Measurements from ENCODE around the gene NEDD4L. TPM values are rescaled to one million over a fixed set of nuclear protein-coding genes. Genes with fewer than 3 reads are reported as not detected.

The NEDD4L gene
- total RNA-seq, 1 experiment from 2014 or later = 39.1 TPM

DNA sequence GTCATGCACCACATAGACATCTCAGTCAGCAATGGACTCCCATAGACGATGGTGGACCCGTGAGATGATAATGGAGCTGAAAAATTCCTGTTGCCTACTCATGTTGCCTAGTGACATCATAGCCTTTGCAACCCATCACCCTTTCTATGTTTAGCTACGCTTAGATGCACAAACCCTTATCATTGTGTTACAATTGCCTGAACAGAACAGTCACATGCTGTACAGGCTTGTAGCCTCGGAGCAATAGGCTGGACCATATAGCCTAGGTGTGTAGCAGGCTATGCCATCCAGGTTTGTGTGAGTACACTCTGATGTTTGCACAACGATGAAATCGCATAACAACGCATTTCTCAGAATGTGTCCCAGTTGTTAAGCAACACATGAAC is 363.2 kb downstream of the NEDD4L start:
- DNase-seq (ENCODE audit: low read depth) = no peak
- in situ Hi-C loops (cut with HindIII; ENCODE audit: low pct_unique_long_range_greater_than_20kb, low sequenced_read_pairs) = no loop called here

DNA sequence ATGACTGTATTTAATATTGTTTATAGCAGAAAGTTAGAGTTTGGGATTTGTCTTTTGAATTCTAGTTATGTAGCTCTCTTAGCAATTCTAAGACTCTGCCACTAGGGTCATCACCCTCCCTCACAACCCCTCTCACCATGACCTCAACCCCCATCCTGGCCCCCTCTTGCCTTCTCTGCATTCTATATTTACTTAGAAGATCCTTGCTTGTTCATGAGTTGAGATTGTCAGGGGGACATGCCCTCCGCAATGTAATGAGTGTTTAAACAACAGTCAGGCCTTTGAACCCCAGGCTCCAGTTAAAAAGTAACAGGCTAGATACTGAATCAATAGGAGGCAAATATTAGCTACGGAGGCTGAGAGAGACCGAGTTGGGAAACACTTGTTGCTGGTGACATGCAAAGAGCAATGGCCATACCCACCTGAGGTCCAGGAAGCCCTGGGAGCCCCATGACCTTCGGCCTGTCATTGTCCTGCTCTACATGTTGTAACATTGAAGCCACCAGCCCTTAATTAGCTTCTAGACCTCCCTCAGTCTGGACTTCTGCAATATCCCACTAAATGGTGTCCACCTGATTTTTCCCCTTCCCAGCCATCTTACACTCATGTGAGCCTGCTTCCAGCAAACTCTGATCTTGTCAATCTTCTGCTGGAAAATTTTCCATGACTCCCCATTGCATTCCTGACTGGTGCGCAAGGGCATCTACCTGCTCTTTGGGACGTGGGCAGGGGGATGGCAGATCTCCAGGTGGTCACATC is 363.8 kb downstream of the NEDD4L start:
- in situ Hi-C loops (cut with HindIII; ENCODE audit: low pct_unique_long_range_greater_than_20kb, low sequenced_read_pairs) = no loop called here
- no peak for DNase-seq (ENCODE audit: low read depth)

DNA sequence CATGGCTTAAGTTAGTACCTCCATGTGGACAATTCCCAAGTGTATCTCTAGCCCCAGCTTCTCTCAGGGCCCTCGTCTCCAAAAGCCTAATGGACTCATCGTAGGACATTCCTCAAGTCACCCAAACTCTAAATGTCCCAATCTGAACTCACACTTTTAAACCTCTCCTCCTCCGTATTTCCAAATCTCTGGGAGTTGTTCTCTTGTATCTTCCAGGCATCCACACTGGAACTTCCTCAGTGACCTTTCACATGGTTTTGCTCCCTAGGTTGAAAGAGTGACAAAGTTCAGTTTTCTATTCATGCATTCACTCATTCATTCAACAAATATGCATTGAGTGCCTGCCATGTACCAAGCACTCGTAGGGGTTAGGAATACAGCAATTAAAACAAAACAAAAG is 364.6 kb downstream of the NEDD4L start:
- in situ Hi-C loops (cut with HindIII; ENCODE audit: low pct_unique_long_range_greater_than_20kb, low sequenced_read_pairs) = no loop called here
- DNase-seq (ENCODE audit: low read depth) = no peak

DNA sequence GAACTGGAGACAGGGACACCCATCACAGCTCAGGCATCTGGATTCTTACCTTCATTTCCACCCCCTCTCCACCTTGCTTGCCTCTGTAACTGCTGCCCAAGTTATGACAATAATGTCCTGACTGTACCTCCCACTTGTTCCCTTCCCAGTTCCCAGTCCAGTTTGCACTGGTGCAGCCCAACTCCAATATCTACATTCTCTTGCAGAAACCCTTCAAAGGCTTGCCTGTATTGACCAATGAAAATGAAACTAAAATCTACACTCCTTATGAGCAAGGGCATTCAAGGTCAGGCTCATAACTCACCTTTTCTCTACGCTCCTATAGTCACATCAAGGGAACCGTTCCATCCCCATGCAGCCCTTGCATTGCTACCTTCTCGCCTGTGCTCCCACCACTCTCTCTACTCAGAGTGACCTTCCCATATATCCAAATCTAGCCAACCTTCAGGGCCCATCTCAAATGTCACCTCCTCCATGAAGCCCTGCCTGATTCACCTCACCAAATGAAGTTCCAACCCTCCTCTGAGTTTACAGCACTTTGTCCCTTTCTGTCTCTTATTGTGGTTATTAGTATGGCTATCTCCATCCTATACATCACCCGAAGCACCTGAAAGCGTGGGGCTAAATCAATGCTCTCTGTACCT is 365.9 kb downstream of the NEDD4L start:
- in situ Hi-C loops (cut with HindIII; ENCODE audit: low pct_unique_long_range_greater_than_20kb, low sequenced_read_pairs) = no loop called here
- no peak for DNase-seq (ENCODE audit: low read depth)

DNA sequence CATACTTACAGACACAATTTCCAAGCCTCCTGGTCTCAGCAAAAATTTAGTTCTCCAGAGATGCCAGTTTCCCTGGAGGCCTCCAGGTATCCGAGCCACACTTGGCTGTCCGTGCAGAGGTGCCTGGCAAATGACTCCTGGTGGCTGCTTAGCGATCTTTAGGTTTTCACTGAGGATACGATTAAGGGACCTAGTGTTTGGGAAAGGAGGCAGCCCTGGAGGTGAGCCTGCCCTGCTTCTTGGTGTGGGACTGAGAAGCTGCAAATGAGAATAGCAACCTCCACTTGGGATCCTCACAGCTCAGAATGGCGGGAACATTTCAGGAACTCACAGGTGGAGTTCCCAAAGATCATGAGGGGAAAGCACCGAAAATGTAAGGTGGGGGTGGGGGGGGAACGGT is 367.3 kb downstream of the NEDD4L start:
- in situ Hi-C loops (cut with HindIII; ENCODE audit: low pct_unique_long_range_greater_than_20kb, low sequenced_read_pairs) = no loop called here
- no peak for DNase-seq (ENCODE audit: low read depth)

DNA sequence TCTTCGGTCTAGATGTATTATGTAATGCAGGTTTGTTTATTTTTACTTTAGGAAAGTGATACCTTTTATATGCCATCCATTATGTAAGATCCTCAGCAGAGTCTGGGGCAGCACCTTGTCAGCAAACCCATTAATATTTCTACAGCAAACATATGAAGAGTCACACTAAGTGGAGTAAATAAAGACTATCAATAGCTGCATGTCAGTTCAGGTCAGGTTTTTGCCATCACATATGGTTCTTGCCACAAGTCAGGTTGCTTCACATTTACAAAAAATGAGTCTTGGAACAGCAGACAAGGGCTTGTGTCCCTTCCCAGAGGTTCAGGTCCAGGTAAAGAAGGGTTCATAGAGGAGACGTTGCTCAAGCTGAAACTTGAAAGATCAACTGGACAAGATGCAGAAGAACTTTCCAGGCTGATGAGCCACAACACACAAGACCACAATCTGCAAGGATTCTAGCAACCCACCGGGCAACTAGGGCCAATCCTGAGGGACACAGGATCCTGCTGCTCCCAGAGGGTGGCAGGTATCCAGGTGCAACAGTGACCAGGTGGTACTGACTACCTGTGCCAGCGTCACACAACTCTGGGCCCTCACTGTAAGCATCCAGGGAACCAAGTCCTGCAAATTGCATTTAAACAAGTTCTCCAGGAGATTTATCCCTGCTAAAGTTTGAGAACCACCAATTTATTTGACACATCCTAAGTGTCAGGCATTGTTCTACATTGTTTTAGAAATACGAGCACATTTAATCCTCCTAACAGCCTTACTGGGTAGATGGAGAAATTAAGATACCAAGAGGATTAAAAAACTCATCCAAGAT is 369.0 kb downstream of the NEDD4L start:
- no peak for DNase-seq (ENCODE audit: low read depth)
- in situ Hi-C loops (cut with HindIII; ENCODE audit: low pct_unique_long_range_greater_than_20kb, low sequenced_read_pairs) = no loop called here

DNA sequence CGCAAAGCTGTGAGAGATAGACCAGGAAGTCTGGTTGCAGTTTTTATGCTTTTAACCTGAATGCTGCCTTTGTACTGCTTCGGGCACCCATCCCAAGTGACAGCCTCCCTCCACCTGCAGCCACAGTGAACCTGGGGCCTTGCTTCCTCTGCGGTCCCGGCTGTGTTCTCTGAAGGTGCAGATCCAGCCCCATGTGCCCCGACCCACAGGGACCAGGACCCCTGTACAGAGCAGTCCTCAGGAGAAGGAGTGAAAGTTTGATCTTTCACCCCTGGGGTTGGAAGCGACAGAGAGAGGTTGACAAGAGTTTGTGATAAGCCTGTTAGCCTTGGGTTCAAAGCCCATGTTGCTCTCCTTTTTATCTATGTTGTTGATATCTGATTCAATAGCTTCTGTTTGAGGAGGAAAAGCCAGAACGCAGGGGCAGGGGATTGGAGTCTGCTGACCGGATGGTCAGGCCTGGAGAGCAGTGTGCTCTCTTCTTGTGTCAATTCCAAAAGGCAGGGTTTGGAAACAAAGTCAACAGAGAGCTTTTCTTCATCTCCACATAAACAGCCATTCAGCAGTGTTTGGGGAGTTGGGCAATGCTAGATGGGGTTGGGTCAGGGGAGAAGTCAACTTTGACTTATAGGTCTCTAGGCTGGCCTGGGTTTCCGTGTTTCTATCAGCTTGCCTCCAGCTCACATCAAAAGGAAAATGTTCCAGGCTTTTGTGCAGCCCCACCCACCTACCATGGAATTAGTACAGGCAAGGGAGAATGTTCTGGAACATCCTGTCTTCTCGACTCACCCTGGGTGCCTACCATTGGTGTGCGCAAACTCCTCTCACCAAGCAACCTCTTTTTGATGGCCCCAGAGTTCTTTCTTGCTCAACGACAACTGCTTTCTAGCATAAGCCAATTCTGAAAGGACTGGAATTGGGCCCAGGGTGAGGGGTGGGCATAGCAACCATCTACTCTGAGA is 369.9 kb downstream of the NEDD4L start:
- DNase-seq (ENCODE audit: low read depth) = no peak
- in situ Hi-C loops (cut with HindIII; ENCODE audit: low pct_unique_long_range_greater_than_20kb, low sequenced_read_pairs) = no loop called here

DNA sequence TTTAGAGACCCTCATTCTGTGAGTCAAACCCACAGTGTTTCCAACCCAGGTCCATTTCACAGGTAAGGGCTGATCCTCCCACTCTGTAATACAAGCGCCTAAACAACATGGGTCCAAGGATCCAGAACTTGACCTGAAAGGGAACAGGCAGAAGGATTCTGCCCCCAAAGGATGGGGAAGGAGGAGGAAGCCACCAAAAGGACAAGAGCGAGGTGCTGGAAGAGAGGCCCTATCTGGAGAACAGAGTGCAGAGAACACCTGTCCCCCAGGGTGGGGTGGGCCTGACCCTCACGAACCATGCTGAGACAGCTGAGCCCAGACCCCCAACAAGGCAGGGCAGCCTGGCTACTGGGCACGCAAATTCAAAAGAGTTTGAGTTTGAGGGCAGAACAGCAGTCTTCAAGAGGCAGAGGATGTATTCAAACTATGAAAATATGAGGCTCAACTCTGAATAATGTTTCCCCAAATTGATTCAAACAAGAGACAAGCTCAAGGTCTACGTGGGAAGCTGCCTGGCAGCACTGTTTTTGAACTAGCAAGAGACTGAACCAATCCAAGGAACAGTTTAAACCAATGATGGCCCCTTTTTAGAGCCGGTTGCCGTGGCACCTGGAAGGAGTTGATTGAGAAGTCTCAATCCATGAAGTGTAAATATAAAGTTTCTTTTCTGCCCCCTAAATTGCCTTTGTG is 372.1 kb downstream of the NEDD4L start:
- in situ Hi-C loops (cut with HindIII; ENCODE audit: low pct_unique_long_range_greater_than_20kb, low sequenced_read_pairs) = no loop called here

DNA sequence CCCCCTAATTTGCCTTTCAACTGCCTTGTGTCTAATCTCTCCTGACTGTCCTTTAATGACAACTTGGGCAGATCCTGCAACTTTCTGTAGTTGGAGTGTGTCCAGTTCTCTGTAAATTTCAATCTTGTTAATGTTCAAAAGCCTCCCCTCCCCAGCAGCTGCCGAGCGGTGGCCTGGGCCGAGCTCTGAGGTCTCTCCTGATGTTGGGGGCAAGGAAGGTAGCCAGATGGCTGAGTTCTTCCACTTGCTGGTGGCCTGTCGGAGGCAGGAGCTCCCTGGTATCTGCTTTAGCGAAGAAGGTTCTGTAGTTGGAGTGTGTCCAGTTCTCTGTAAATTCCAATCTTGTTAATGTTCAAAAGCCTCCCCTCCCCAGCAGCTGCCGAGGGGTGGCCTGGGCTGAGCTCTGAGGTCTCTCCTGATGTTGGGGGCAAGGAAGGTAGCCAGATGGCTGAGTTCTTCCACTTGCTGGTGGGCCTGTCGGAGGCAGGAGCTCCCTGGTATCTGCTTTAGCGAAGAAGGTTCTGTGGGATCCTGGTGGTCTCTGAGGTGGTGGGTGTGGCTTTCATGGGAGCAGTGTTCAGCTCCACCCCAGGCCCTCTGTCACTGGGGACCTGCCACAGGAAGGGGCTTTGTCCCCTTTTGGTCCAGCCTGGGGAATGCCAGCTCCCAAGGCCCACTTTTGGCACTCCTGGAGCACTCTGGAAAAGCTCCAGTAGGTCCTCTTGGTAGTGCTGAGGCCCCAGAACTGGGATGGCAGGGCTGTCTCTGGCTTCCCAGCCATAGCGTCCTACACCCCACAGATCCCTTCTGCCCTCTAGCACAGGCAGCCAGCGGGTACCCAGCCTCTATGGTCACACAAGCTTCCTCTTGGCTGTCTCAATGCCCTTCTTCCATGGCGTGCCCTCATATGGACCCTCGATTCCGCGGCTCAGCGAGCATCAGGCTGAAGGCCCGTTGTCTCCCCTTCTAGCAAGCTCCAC is 373.0 kb downstream of the NEDD4L start:
- DNase-seq (ENCODE audit: low read depth) = no peak
- in situ Hi-C loops (cut with HindIII; ENCODE audit: low pct_unique_long_range_greater_than_20kb, low sequenced_read_pairs) = no loop called here

More for the DNA sequence above, 372.1 kb downstream of the NEDD4L start:
- no peak for DNase-seq (ENCODE audit: low read depth)

DNA sequence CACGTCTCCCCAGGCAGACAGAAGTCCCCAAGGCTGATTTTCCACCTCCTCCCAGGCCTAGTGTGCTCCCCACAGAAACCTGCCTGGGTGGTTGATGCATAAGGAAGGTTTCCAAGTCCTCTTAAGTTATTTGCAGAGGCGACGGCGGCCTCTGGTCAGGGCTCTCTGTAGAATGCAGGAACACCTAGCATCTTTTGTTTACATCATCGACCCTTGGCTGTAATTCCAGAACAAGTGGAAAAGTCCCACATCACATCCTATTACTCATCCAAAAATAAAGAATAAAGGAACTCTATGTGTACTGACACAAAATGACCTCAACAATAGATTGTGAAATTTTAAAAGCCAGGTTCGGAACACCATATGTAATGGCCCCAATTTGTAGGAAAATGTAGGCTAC is 373.7 kb downstream of the NEDD4L start:
- in situ Hi-C loops (cut with HindIII; ENCODE audit: low pct_unique_long_range_greater_than_20kb, low sequenced_read_pairs) = no loop called here
- DNase-seq (ENCODE audit: low read depth) = no peak

DNA sequence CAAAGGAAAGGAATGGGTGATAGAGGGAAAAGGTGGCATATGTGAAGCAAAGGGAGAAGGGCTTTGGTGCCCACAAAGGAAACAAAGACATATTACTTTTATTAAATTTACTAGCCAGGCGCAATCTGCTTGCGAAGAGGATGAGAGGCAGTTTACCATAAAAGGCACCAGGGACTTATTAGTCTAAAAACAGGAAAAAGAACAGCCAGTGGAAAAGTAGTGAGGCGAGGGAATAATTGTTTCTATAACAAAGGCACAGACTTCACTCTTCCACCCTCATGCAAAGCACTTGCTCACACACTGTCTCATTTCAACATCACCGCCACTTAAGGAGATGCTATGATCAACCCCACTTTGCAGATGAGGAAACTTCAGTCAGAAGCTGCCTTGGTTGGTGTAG is 374.3 kb downstream of the NEDD4L start:
- in situ Hi-C loops (cut with HindIII; ENCODE audit: low pct_unique_long_range_greater_than_20kb, low sequenced_read_pairs) = no loop called here
- DNase-seq (ENCODE audit: low read depth) = no peak

DNA sequence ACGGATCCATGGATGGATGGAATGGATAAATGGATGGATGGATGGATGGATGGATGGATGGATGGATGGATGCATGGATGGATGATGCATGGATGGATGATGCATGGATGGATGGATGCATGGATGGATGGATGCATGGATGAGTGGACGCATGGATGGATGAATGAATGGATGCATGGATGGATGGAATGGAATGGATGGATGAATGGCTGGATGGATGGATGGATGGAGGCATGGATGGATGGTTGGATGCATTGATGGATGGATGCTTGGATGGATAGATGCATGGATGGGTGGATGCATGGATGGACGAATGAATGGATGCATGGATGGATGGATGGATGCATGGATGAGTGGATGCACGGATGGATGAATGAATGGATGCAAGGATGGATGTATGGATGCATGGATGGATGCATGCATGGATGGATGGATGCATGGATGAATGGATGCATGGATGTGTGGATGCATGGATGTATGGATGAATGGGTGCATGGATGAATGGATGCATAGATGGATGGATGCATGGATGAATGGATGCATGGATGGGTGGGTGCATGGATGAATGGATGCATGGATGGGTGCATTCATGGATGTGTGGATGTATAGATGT is 375.7 kb downstream of the NEDD4L start:
- in situ Hi-C loops (cut with HindIII; ENCODE audit: low pct_unique_long_range_greater_than_20kb, low sequenced_read_pairs) = no loop called here
- DNase-seq (ENCODE audit: low read depth) = no peak

DNA sequence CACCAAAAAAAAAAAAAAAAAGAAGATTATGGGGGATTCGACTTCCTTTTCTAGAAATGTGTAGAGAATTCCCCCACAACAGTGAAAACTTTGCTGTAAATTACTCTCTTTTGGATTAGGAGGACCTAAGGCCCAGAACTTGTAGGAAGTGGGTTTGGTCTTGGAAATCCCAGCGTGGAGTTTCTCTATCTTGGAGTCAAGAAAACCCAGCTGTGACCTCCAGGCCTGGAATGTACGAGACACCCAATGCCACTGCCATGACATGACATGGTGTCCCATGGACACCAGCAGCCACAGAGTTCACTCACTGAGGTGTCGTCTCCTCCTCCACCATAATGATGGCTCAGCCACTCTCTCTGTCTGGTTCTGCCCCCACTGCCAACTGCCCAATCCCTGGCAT is 382.6 kb downstream of the NEDD4L start:
- in situ Hi-C loops (cut with HindIII; ENCODE audit: low pct_unique_long_range_greater_than_20kb, low sequenced_read_pairs) = no loop called here
- DNase-seq (ENCODE audit: low read depth) = no peak

DNA sequence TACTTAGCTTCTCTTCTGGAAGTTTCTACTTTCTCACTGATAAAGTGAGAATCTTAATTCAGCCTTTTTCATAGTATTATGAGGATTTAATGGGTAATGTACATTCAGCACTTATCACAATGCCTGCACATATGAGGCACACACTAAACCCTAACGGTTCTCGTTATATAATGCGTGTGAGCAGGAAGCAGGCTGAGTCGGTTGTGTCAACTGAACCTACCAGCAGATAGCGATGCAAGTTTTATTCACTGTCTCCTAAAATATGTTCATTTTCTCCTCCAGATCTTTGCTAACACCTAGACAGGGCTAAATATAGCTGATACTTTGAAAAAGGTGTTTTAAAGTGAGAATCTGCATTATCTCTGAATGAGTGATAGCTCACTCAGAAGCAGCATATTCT is 383.3 kb downstream of the NEDD4L start:
- no peak for DNase-seq (ENCODE audit: low read depth)
- in situ Hi-C loops (cut with HindIII; ENCODE audit: low pct_unique_long_range_greater_than_20kb, low sequenced_read_pairs) = no loop called here

DNA sequence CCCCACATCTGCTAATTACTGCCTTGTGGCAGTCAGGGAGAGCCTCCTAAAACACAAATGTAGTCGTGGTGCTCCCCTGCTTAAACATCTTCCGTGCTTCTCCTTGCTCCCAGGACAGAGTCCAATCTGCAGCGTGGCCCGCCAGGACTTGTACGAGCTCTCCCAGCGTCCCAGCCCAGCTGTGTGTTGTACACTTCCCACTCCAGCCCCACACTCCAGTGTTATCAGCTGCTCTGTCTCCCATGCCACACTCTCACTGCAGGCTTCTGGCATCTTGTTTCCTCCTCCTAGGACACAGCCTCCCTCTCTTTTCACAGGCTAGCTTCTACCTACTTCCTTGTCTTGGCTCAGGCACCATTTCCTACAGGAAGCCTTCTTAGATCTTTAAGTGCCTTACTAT is 385.4 kb downstream of the NEDD4L start:
- no peak for DNase-seq (ENCODE audit: low read depth)
- in situ Hi-C loops (cut with HindIII; ENCODE audit: low pct_unique_long_range_greater_than_20kb, low sequenced_read_pairs) = no loop called here

DNA sequence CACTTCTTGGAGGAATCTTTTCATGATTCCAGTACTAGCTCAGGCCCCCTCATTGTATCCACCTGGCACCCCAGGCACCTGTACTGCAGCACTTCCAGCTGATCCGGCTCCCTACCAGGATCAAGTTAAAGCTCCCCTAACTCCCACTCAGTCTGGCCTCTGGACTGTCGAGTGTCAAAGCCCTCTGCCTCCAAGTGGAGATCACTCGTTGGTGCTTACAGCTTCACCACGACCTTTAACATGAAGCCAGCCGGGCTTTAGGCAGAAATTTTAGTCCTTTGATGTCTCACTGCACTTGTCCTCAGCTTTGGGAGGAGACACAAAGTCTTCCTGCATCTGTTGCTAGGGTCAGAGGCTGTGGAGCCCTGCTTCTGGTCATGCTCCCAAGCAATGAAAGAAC is 387.2 kb downstream of the NEDD4L start:
- in situ Hi-C loops (cut with HindIII; ENCODE audit: low pct_unique_long_range_greater_than_20kb, low sequenced_read_pairs) = no loop called here
- DNase-seq (ENCODE audit: low read depth) = no peak

All from Caki2 (cell line).